IMR-90 (cell line): ENCODE results near the gene GAL3ST2. TPM values are rescaled to one million over a fixed set of nuclear protein-coding genes. Genes with fewer than 3 reads are reported as not detected.

ENCODE experiments used
- ATAC-seq: fragments of 200-7000 bp; cut with Tn5 transposase; 2 replicates; pipeline ENCODE4 v1.9.1; 2020; ENCODE audit warnings: low read depth, mild to moderate bottlenecking, moderate library complexity
- BruUV-seq: library from RNA; stranded (reverse); fragments of 400-500 nt; replicated peaks from 2 replicates; lab custom pipeline; 2021; lab: Mats Ljungman, UMichigan
- CTCF ChIA-PET: fragments of 300-600 bp; formaldehyde crosslinking; extraction: SDS; loops from one replicate; lab custom pipeline; 2021; ENCODE audit warnings: antibody characterized with exemption; lab: Yijun Ruan, JAX
- POLR2A ChIA-PET: fragments of 300-600 bp; sonication (Branson Sonifier 250); formaldehyde crosslinking; loops from one replicate; lab custom pipeline; 2022; ENCODE audit warnings: antibody characterized with exemption; ENCODE audit not compliant: unreplicated experiment; lab: Charles Lee
- DNase-seq: peaks from one replicate; pipeline ENCODE4 v3.0.0; 2013
- H2AFZ ChIP-seq: replicated peaks from 2 replicates; pipeline ENCODE3; 2013; ENCODE audit warnings: low read length, mild to moderate bottlenecking; ENCODE audit not compliant: poor library complexity
- H2AK5ac ChIP-seq: 2 replicates; pipeline ENCODE4 v1.6.1; 2013; ENCODE audit warnings: low read depth, low read length, inconsistent platforms
- H2AK9ac ChIP-seq: replicated peaks from 2 replicates; pipeline ENCODE3; 2013; ENCODE audit warnings: mild to moderate bottlenecking, low read depth, low read length, moderate library complexity; ENCODE audit not compliant: poor library complexity
- H2BK120ac ChIP-seq: 2 replicates; pipeline ENCODE4 v1.6.1; 2013; ENCODE audit warnings: low read depth, low read length, inconsistent platforms
- H2BK15ac ChIP-seq: 3 replicates; pipeline ENCODE4 v1.6.1; 2013; ENCODE audit warnings: low read depth, low read length, inconsistent platforms
- H2BK20ac ChIP-seq: 2 replicates; pipeline ENCODE4 v1.6.1; 2013; ENCODE audit warnings: low read depth, mild to moderate bottlenecking, inconsistent platforms, low read length, moderate library complexity
- H2BK5ac ChIP-seq: 2 replicates; pipeline ENCODE4 v1.6.1; 2013; ENCODE audit warnings: mild to moderate bottlenecking, low read depth, low read length, inconsistent platforms; ENCODE audit not compliant: poor library complexity, severe bottlenecking
- H3K14ac ChIP-seq: replicated peaks from 2 replicates; pipeline ENCODE4 v1.6.1; 2013; ENCODE audit warnings: low read depth, low read length, inconsistent platforms
- H3K18ac ChIP-seq: 2 replicates; pipeline ENCODE4 v1.6.1; 2013; ENCODE audit warnings: low read depth, low read length, control low read depth
- H3K23ac ChIP-seq: 2 replicates; pipeline ENCODE4 v1.6.1; 2013; ENCODE audit warnings: low read depth, low read length, inconsistent platforms
- H3K27ac ChIP-seq: 2 replicates; pipeline ENCODE4 v1.5.1; 2013; ENCODE audit warnings: mild to moderate bottlenecking, control low read depth, low read length; ENCODE audit not compliant: insufficient read depth
- H3K27me3 ChIP-seq: 2 replicates; pipeline ENCODE4 v1.6.1; 2013; ENCODE audit warnings: low read length; ENCODE audit not compliant: control insufficient read depth, insufficient read depth
- H3K36me3 ChIP-seq: 2 replicates; pipeline ENCODE4 v1.6.1; 2013; ENCODE audit warnings: low read length, mixed read lengths; ENCODE audit not compliant: control insufficient read depth, insufficient read depth
- H3K4ac ChIP-seq: 2 replicates; pipeline ENCODE4 v1.6.1; 2013; ENCODE audit warnings: low read depth, low read length, inconsistent platforms
- H3K4me1 ChIP-seq: 2 replicates; pipeline ENCODE4 v1.6.1; 2013; ENCODE audit warnings: low read length, mixed read lengths; ENCODE audit not compliant: control insufficient read depth, insufficient read depth
- H3K4me2 ChIP-seq: 2 replicates; pipeline ENCODE4 v1.6.1; 2013; ENCODE audit warnings: low read depth, mild to moderate bottlenecking, control low read depth, low read length, moderate library complexity
- H3K4me3 ChIP-seq: 2 replicates; pipeline ENCODE4 v1.5.1; 2013; ENCODE audit warnings: low read depth, mild to moderate bottlenecking, control low read depth, low read length, moderate library complexity; ENCODE audit not compliant: insufficient read depth
- H3K56ac ChIP-seq: 2 replicates; pipeline ENCODE4 v1.6.1; 2013; ENCODE audit warnings: low read length, inconsistent platforms; ENCODE audit not compliant: insufficient read depth; ENCODE audit errors: extremely low read depth
- H3K79me1 ChIP-seq, 2 experiments: 2 replicates each; pipeline ENCODE4 v1.6.1; 2013; ENCODE audit warnings: low read length in 2 of 2, inconsistent platforms in 1 of 2, low read depth in 1 of 2
- H3K9ac ChIP-seq: 2 replicates; pipeline ENCODE4 v1.6.1; 2013; ENCODE audit warnings: low read depth, low read length, control low read depth
- H3K9me1 ChIP-seq: 2 replicates; pipeline ENCODE4 v1.6.1; 2013; ENCODE audit warnings: low read length, inconsistent platforms; ENCODE audit not compliant: insufficient read depth
- H3K9me3 ChIP-seq: 2 replicates; pipeline ENCODE4 v1.6.1; 2013; ENCODE audit warnings: low read length; ENCODE audit not compliant: control insufficient read depth, insufficient read depth
- H4K20me1 ChIP-seq: 2 replicates; pipeline ENCODE4 v1.6.1; 2013; ENCODE audit warnings: low read length, inconsistent platforms; ENCODE audit not compliant: insufficient read depth
- H4K5ac ChIP-seq: 2 replicates; pipeline ENCODE4 v1.6.1; 2013; ENCODE audit warnings: mild to moderate bottlenecking, low read depth, low read length, control low read depth
- H4K8ac ChIP-seq, 2 experiments: 2 replicates each; pipeline ENCODE4 v1.6.1; 2013; ENCODE audit warnings: low read depth in 2 of 2, low read length in 2 of 2, control low read depth in 1 of 2, inconsistent platforms in 1 of 2
- H4K91ac ChIP-seq: 2 replicates; pipeline ENCODE4 v1.6.1; 2013; ENCODE audit warnings: low read depth, low read length, inconsistent platforms; ENCODE audit not compliant: insufficient read depth
- FOS ChIP-seq: fragments of 150-350 bp; IDR thresholded peaks from 2 replicates; pipeline ENCODE4 v1.6.1; 2016; ENCODE audit warnings: low read depth, low read length
- MAFK ChIP-seq: IDR thresholded peaks from 2 replicates; pipeline ENCODE4 v1.6.1; 2012; ENCODE audit warnings: low read depth, low read length, improper control_type of control experiment
- MAZ ChIP-seq: IDR thresholded peaks from 2 replicates; pipeline ENCODE4 v1.6.1; 2012; ENCODE audit warnings: low read depth, mild to moderate bottlenecking, low read length, improper control_type of control experiment, moderate library complexity, borderline replicate concordance
- MXI1 ChIP-seq: IDR thresholded peaks from 2 replicates; pipeline ENCODE4 v1.6.1; 2012; ENCODE audit warnings: low read depth, mild to moderate bottlenecking, low read length, moderate library complexity, borderline replicate concordance
- NFE2L2 ChIP-seq: fragments of 150-350 bp; IDR thresholded peaks from 2 replicates; pipeline ENCODE4 v1.6.1; 2016; ENCODE audit warnings: low read depth, mild to moderate bottlenecking, low read length
- POLR2A ChIP-seq: IDR thresholded peaks from 2 replicates; pipeline ENCODE4 v1.6.1; 2012; ENCODE audit warnings: mild to moderate bottlenecking, low read depth, low read length
- RCOR1 ChIP-seq: IDR thresholded peaks from 2 replicates; pipeline ENCODE4 v1.6.1; 2012; ENCODE audit warnings: mild to moderate bottlenecking, low read length, improper control_type of control experiment; ENCODE audit not compliant: insufficient replicate concordance
- RFX5 ChIP-seq: IDR thresholded peaks from 2 replicates; pipeline ENCODE4 v1.8.0; 2012; ENCODE audit warnings: low read depth, mild to moderate bottlenecking, low read length, moderate library complexity
- SMC3 ChIP-seq: fragments of 150-350 bp; IDR thresholded peaks from 2 replicates; pipeline ENCODE4 v1.6.1; 2016; ENCODE audit warnings: low read depth, mild to moderate bottlenecking, antibody characterized with exemption, low read length, moderate library complexity
- USF2 ChIP-seq: fragments of 150-350 bp; IDR thresholded peaks from 2 replicates; pipeline ENCODE4 v1.6.1; 2017; ENCODE audit warnings: mild to moderate bottlenecking, antibody characterized with exemption, low read length, low read depth
- WGBS, 2 experiments: methylation state at CpG; one replicate each; pipeline versions ENCODE4 v1.1.5 to v1.1.7; 2013; ENCODE audit warnings: missing lambda C conversion rate in 2 of 2; ENCODE audit not compliant: insufficient read length in 1 of 2; ENCODE audit errors: extremely low coverage in 2 of 2; 5-methylcytosine and 5-hydroxymethylcytosine counted together
- dilution Hi-C: fragments of 300-500 bp; cut with HindIII; formaldehyde crosslinking; loops from one replicate; pipeline ENCODE4 v1.14.3; 2018; ENCODE audit warnings: low sequenced_read_pairs; ENCODE audit not compliant: unreplicated experiment
- in situ Hi-C: fragments of 300-500 bp; cut with MboI; formaldehyde crosslinking; loops from 3 replicates; pipeline ENCODE4 v1.14.3; 2019; ENCODE audit warnings: low sequenced_read_pairs, inconsistent platforms, mixed read lengths
- intact Hi-C: fragments of 100-400 bp; cut with micrococcal nuclease; formaldehyde crosslinking; loops from 2 replicates; pipeline ENCODE4 v1.10.0; 2022
- polyA plus RNA-seq, 3 experiments: library from polyadenylated mRNA; depleted of rRNA; stranded (reverse); fragments of >200 nt; gene quantifications; 2 replicates each; pipeline ENCODE4 v1.2.3, GENCODE V29; 2012; ENCODE audit warnings: low replicate concordance in 1 of 3
- total RNA-seq: library from RNA; depleted of rRNA; stranded (reverse); fragments of >200 nt; gene quantifications from 2 replicates; pipeline ENCODE4 v1.2.3, GENCODE V29; 2012

Gene GAL3ST2
- total and polyA plus RNA-seq, 2 of the 4 experiments (the other 2 are of a cell fraction), result 0.07 TPM; not detected in 1

GRCh38 chr2:241820625-241821384 lies 44.2 kb downstream of the GAL3ST2 start:
- no peak for DNase-seq

More at GRCh38 chr2:241820625-241821384, 44.2 kb downstream of the GAL3ST2 start:
- H3K36me3 ChIP-seq, result no peaks in the 10 kb centered on the region
- no peak overlapping the region for H3K56ac ChIP-seq
- H3K18ac ChIP-seq, result no peak overlapping the region
- H4K8ac ChIP-seq, result no peak overlapping the region
- ATAC-seq, result no peak
- H2BK5ac ChIP-seq, result no peak overlapping the region
- H3K4me2 ChIP-seq, result no peak overlapping the region
- no peaks in the 10 kb centered on the region; the same call in 1 of the 2 replicates for H3K9me3 ChIP-seq
- no peak overlapping the region for H2AFZ ChIP-seq
- intact Hi-C loops, result no loop called here
- no peak overlapping the region for H2BK120ac ChIP-seq
- BruUV-seq, result no TSS peak
- no peak overlapping the region for H3K4me3 ChIP-seq
- TF ChIP-seq FOS, result no peak
- no peak for TF ChIP-seq MAFK
- TF ChIP-seq RFX5, result no peak
- TF ChIP-seq RCOR1, result no peak
- TF ChIP-seq NFE2L2, result no peak
- no peak for TF ChIP-seq MAZ
- no peak for TF ChIP-seq POLR2A
- TF ChIP-seq SMC3, result no peak
- TF ChIP-seq MXI1, result no peak
- no peak for TF ChIP-seq USF2
- no peaks in the 10 kb centered on the region for H3K79me1 ChIP-seq
- ChIA-PET CTCF (no interaction called here), POLR2A (no interaction called here)
- in situ Hi-C loops, result no loop called here
- no peaks in the 10 kb centered on the region for H4K20me1 ChIP-seq
- no peaks in the 10 kb centered on the region for H3K4me1 ChIP-seq
- H2BK20ac ChIP-seq, result no peak overlapping the region
- H4K5ac ChIP-seq, result no peak overlapping the region
- H4K91ac ChIP-seq, result no peak overlapping the region
- no peaks in the 10 kb centered on the region for H3K9me1 ChIP-seq
- no peak overlapping the region for H3K4ac ChIP-seq
- H2AK5ac ChIP-seq, result no peak overlapping the region
- H3K14ac ChIP-seq, result no peak overlapping the region
- H3K23ac ChIP-seq, result no peak overlapping the region
- WGBS, 2 experiments, result 79% methylated on average over 10 of the region's 31 CpGs; no CpG with 5 or more reads in 1 of the 2 experiments
- H3K27me3 ChIP-seq, result peaks cover 11% of the 10 kb centered on the region; the same call in 1 of the 2 replicates
- H2AK9ac ChIP-seq, result no peak overlapping the region
- no peak overlapping the region for H2BK15ac ChIP-seq
- dilution Hi-C loops, result no loop called here
- H3K27ac ChIP-seq, result no peak overlapping the region
- no peak overlapping the region for H3K9ac ChIP-seq
